ENCODE data around the gene TGFBR3.

DNA sequence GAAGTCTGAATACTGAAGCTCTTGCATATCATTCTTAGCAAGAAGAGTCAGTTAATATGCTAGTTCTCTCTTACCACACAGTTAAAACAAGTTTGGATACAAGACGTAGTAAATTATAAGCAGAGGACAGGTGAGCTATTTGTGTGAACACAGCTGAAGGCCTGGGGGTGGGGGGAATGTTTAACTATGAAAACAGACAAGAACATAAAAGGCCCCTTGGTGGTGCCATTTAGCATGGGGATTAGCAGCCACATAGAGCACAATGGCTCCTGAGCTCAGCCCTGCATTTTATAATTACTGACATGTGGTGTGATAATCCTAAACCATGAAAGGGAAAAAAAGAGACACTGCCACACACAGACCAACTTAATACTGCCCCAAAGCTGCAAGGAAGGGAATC, 94.8 kb downstream of the TGFBR3 start:
- TF ChIP-seq CTCF (conservative IDR thresholded peaks at IDR 0.05; ENCODE audit: low read depth, low read length) (no peak), MAFK (IDR thresholded peaks at IDR 0.05; ENCODE audit: low read depth, low read length) (no peak)
